Measurements from ENCODE around the gene MED12L. TPM values are rescaled to one million over a fixed set of nuclear protein-coding genes. Genes with fewer than 3 reads are reported as not detected.

MED12L gene
- total and polyA plus RNA-seq, 2 donors from 2014 or later, result 0.13 to 0.82 TPM

DNA sequence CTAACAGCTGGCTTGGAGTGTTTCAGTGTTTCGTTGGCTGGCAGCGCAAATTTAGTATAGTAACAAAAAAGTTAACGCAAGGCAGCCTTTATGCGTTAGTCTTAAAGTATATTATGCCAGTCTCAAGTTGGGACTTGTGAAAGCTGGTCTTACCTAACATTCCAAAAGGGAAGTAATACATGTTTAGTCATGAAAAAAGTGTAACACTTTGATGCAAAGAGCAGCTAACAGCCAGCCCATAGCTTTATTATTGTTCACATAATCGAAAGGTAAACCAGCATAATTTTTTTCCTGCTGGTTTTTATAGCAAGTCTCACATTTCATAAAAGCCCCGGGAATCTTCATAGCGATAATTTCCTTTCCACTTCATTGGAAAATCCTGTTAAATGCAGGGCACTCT lies 233.5 kb downstream of the MED12L start:
- Histone ChIP-seq H3K9me3 (ENCODE audit: control insufficient read depth in 2 of 3, insufficient read depth in 1 of 3, low read length in 3 of 3) (no peaks in the 10 kb centered on the region), H3K36me3 (ENCODE audit: control insufficient read depth in 2 of 3, insufficient read depth in 3 of 3, low read length in 3 of 3) (no peaks in the 10 kb centered on the region), H3K9ac (ENCODE audit: low read length in 3 of 3) (no peak overlapping the region), H3K27ac (ENCODE audit: low read depth in 2 of 2, low read length in 2 of 2) (no peak overlapping the region), H3K27me3 (ENCODE audit: control insufficient read depth, insufficient read depth, low read length) (no peaks in the 10 kb centered on the region), H3K4me3 (ENCODE audit: low read length in 3 of 3) (no peak overlapping the region), H3K4me1 (ENCODE audit: control insufficient read depth in 2 of 3, insufficient read depth in 2 of 3, low read depth in 1 of 3, low read length in 3 of 3) (no peaks in the 10 kb centered on the region)
- no peak for TF ChIP-seq CTCF (IDR thresholded peaks at IDR 0.05; ENCODE audit: borderline replicate concordance, extremely low read depth, insufficient read depth)
- intact Hi-C loops (cut with DNase I), result no loop called here
- DNase-seq (no peak), FAIRE-seq (no peak)

- no peak overlapping the region for H3K27ac ChIP-seq (ENCODE audit: low read depth in 2 of 2, low read length in 2 of 2)
- intact Hi-C loops (cut with DNase I), result no loop called here
- DNase-seq (no peak), FAIRE-seq (no peak)
- no peak overlapping the region for H3K4me3 ChIP-seq (ENCODE audit: low read length in 3 of 3)
- H3K27me3 ChIP-seq (ENCODE audit: control insufficient read depth, insufficient read depth, low read length), result no peaks in the 10 kb centered on the region
- no peaks in the 10 kb centered on the region for H3K9me3 ChIP-seq (ENCODE audit: control insufficient read depth in 2 of 3, insufficient read depth in 1 of 3, low read length in 3 of 3)
- H3K9ac ChIP-seq (ENCODE audit: low read length in 3 of 3), result no peak overlapping the region
- no peaks in the 10 kb centered on the region for H3K36me3 ChIP-seq (ENCODE audit: control insufficient read depth in 2 of 3, insufficient read depth in 3 of 3, low read length in 3 of 3)
- TF ChIP-seq CTCF (IDR thresholded peaks at IDR 0.05; ENCODE audit: borderline replicate concordance, extremely low read depth, insufficient read depth), result no peak
- H3K4me1 ChIP-seq (ENCODE audit: control insufficient read depth in 2 of 3, insufficient read depth in 2 of 3, low read depth in 1 of 3, low read length in 3 of 3), result no peaks in the 10 kb centered on the region
Measured at GRCh38 chr3:151319628-151320027, 234.2 kb downstream of the MED12L start.

GRCh38 chr3:151320131-151320530 lies 234.7 kb downstream of the MED12L start:
- FAIRE-seq (no peak), DNase-seq (no peak)
- H3K27me3 ChIP-seq (ENCODE audit: control insufficient read depth, insufficient read depth, low read length), result no peaks in the 10 kb centered on the region
- H3K36me3 ChIP-seq (ENCODE audit: control insufficient read depth in 2 of 3, insufficient read depth in 3 of 3, low read length in 3 of 3), result no peaks in the 10 kb centered on the region
- no peak for TF ChIP-seq CTCF (IDR thresholded peaks at IDR 0.05; ENCODE audit: borderline replicate concordance, extremely low read depth, insufficient read depth)
- no peak overlapping the region for H3K9ac ChIP-seq (ENCODE audit: low read length in 3 of 3)
- intact Hi-C loops (cut with DNase I), result no loop called here
- H3K27ac ChIP-seq (ENCODE audit: low read depth in 2 of 2, low read length in 2 of 2), result no peak overlapping the region
- no peaks in the 10 kb centered on the region for H3K9me3 ChIP-seq (ENCODE audit: control insufficient read depth in 2 of 3, insufficient read depth in 1 of 3, low read length in 3 of 3)
- H3K4me3 ChIP-seq (ENCODE audit: low read length in 3 of 3), result no peak overlapping the region
- H3K4me1 ChIP-seq (ENCODE audit: control insufficient read depth in 2 of 3, insufficient read depth in 2 of 3, low read depth in 1 of 3, low read length in 3 of 3), result no peaks in the 10 kb centered on the region

DNA sequence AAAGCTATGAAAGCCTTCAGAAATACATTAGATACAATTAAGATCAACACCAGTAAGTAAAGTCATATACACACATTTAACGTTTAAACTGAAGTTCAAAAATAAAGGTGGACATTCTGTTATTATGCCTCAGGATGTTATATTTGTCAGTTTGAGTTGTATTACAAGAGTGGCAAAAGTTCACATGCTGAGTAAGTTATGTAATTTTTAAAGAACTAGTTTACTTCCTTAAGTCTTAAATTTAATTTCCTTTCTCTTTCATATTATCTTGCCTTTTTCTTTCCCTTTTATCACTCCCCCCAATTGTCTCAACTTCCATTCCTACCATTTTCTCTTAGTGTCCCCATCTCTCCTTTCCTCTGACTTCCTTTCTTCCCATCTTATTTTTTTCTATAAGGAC lies 236.1 kb downstream of the MED12L start:
- TF ChIP-seq CTCF (IDR thresholded peaks at IDR 0.05; ENCODE audit: borderline replicate concordance, extremely low read depth, insufficient read depth), result no peak
- DNase-seq, result no peak

More for the DNA sequence above, 236.1 kb downstream of the MED12L start:
- no peaks in the 10 kb centered on the region for H3K27me3 ChIP-seq (ENCODE audit: control insufficient read depth, insufficient read depth, low read length)
- no peaks in the 10 kb centered on the region for H3K4me1 ChIP-seq (ENCODE audit: control insufficient read depth in 2 of 3, insufficient read depth in 2 of 3, low read depth in 1 of 3, low read length in 3 of 3)
- H3K4me3 ChIP-seq (ENCODE audit: low read length in 3 of 3), result no peak overlapping the region
- no peak overlapping the region for H3K27ac ChIP-seq (ENCODE audit: low read depth in 2 of 2, low read length in 2 of 2)
- intact Hi-C loops (cut with DNase I), result no loop called here
- no peak for FAIRE-seq
- H3K9ac ChIP-seq (ENCODE audit: low read length in 3 of 3), result no peak overlapping the region
- H3K36me3 ChIP-seq (ENCODE audit: control insufficient read depth in 2 of 3, insufficient read depth in 3 of 3, low read length in 3 of 3), result no peaks in the 10 kb centered on the region
- no peaks in the 10 kb centered on the region for H3K9me3 ChIP-seq (ENCODE audit: control insufficient read depth in 2 of 3, insufficient read depth in 1 of 3, low read length in 3 of 3)

Measured in kidney (tissue), 14 donors.